ENCODE measurements around the gene CRAMP1.

Gene CRAMP1

GRCh38 chr16:1615761-1616160 is 3.6 kb downstream of the CRAMP1 start:
- Histone ChIP-seq H3K9ac (ENCODE audit: low read length in 2 of 2) (no peak overlapping the region), H3K27me3 (ENCODE audit: control insufficient read depth in 1 of 2, insufficient read depth in 2 of 2, low read length in 2 of 2) (no peaks in the 10 kb centered on the region), H3K36me3 (ENCODE audit: control insufficient read depth in 2 of 2, insufficient read depth in 2 of 2, low read length in 2 of 2) (peaks cover 18 to 26% of the 10 kb centered on the region in 2 donors), H3K4me1 (ENCODE audit: control insufficient read depth, insufficient read depth, low read length) (peaks cover 38% of the 10 kb centered on the region), H3K27ac (ENCODE audit: low read length) (no peak overlapping the region), H3K4me3 (ENCODE audit: low read length in 2 of 2) (peak overlapping the region in 1 of 2 donors; percentile 40), H3K9me3 (ENCODE audit: control insufficient read depth in 2 of 2, low read length in 2 of 2) (no peaks in the 10 kb centered on the region)

- H3K36me3 ChIP-seq (ENCODE audit: control insufficient read depth in 2 of 2, insufficient read depth in 2 of 2, low read length in 2 of 2) = peaks cover 27 to 28% of the 10 kb centered on the region in 2 donors
- peaks cover 14% of the 10 kb centered on the region for H3K4me1 ChIP-seq (ENCODE audit: control insufficient read depth, insufficient read depth, low read length)
- H3K4me3 ChIP-seq (ENCODE audit: low read length in 2 of 2) = no peak overlapping the region
- H3K9ac ChIP-seq (ENCODE audit: low read length in 2 of 2) = no peak overlapping the region
- H3K9me3 ChIP-seq (ENCODE audit: control insufficient read depth in 2 of 2, low read length in 2 of 2) = no peaks in the 10 kb centered on the region
- no peaks in the 10 kb centered on the region for H3K27me3 ChIP-seq (ENCODE audit: control insufficient read depth in 1 of 2, insufficient read depth in 2 of 2, low read length in 2 of 2)
- no peak overlapping the region for H3K27ac ChIP-seq (ENCODE audit: low read length)
Observed at GRCh38 chr16:1619976-1620375, 7.8 kb downstream of the CRAMP1 start.

- Histone ChIP-seq H3K4me3 (ENCODE audit: low read length in 2 of 2) (no peak overlapping the region), H3K27me3 (ENCODE audit: control insufficient read depth in 1 of 2, insufficient read depth in 2 of 2, low read length in 2 of 2) (no peaks in the 10 kb centered on the region), H3K4me1 (ENCODE audit: control insufficient read depth, insufficient read depth, low read length) (peaks cover 10% of the 10 kb centered on the region), H3K27ac (ENCODE audit: low read length) (no peak overlapping the region), H3K9me3 (ENCODE audit: control insufficient read depth in 2 of 2, low read length in 2 of 2) (no peaks in the 10 kb centered on the region), H3K36me3 (ENCODE audit: control insufficient read depth in 2 of 2, insufficient read depth in 2 of 2, low read length in 2 of 2) (peaks cover 27 to 28% of the 10 kb centered on the region in 2 donors), H3K9ac (ENCODE audit: low read length in 2 of 2) (no peak overlapping the region)
Observed at GRCh38 chr16:1620391-1620790, 8.2 kb downstream of the CRAMP1 start.

- H3K4me3 ChIP-seq (ENCODE audit: low read length in 2 of 2) = no peak overlapping the region
- no peaks in the 10 kb centered on the region for H3K27me3 ChIP-seq (ENCODE audit: control insufficient read depth in 1 of 2, insufficient read depth in 2 of 2, low read length in 2 of 2)
- H3K27ac ChIP-seq (ENCODE audit: low read length) = no peak overlapping the region
- H3K36me3 ChIP-seq (ENCODE audit: control insufficient read depth in 2 of 2, insufficient read depth in 2 of 2, low read length in 2 of 2) = peaks cover 29 to 34% of the 10 kb centered on the region in 2 donors
- H3K4me1 ChIP-seq (ENCODE audit: control insufficient read depth, insufficient read depth, low read length) = no peaks in the 10 kb centered on the region
- H3K9ac ChIP-seq (ENCODE audit: low read length in 2 of 2) = no peak overlapping the region
- no peaks in the 10 kb centered on the region for H3K9me3 ChIP-seq (ENCODE audit: control insufficient read depth in 2 of 2, low read length in 2 of 2)
Observed at GRCh38 chr16:1621851-1622250, 9.7 kb downstream of the CRAMP1 start.

GRCh38 chr16:1626327-1626726 is 14.2 kb downstream of the CRAMP1 start:
- Histone ChIP-seq H3K9ac (ENCODE audit: low read length in 2 of 2) (no peak overlapping the region), H3K4me1 (ENCODE audit: control insufficient read depth, insufficient read depth, low read length) (no peaks in the 10 kb centered on the region), H3K36me3 (ENCODE audit: control insufficient read depth in 2 of 2, insufficient read depth in 2 of 2, low read length in 2 of 2) (peaks cover 19 to 26% of the 10 kb centered on the region in 2 donors), H3K27me3 (ENCODE audit: control insufficient read depth in 1 of 2, insufficient read depth in 2 of 2, low read length in 2 of 2) (no peaks in the 10 kb centered on the region), H3K9me3 (ENCODE audit: control insufficient read depth in 2 of 2, low read length in 2 of 2) (no peaks in the 10 kb centered on the region), H3K27ac (ENCODE audit: low read length) (no peak overlapping the region), H3K4me3 (ENCODE audit: low read length in 2 of 2) (no peak overlapping the region)

GRCh38 chr16:1626776-1627175 is 14.6 kb downstream of the CRAMP1 start:
- Histone ChIP-seq H3K27me3 (ENCODE audit: control insufficient read depth in 1 of 2, insufficient read depth in 2 of 2, low read length in 2 of 2) (no peaks in the 10 kb centered on the region), H3K9ac (ENCODE audit: low read length in 2 of 2) (no peak overlapping the region), H3K9me3 (ENCODE audit: control insufficient read depth in 2 of 2, low read length in 2 of 2) (no peaks in the 10 kb centered on the region), H3K4me3 (ENCODE audit: low read length in 2 of 2) (no peak overlapping the region), H3K27ac (ENCODE audit: low read length) (no peak overlapping the region), H3K36me3 (ENCODE audit: control insufficient read depth in 2 of 2, insufficient read depth in 2 of 2, low read length in 2 of 2) (peaks cover 22 to 26% of the 10 kb centered on the region in 2 donors), H3K4me1 (ENCODE audit: control insufficient read depth, insufficient read depth, low read length) (no peaks in the 10 kb centered on the region)

- no peak overlapping the region for H3K27ac ChIP-seq (ENCODE audit: low read length)
- H3K27me3 ChIP-seq (ENCODE audit: control insufficient read depth in 1 of 2, insufficient read depth in 2 of 2, low read length in 2 of 2) = no peaks in the 10 kb centered on the region
- no peaks in the 10 kb centered on the region for H3K9me3 ChIP-seq (ENCODE audit: control insufficient read depth in 2 of 2, low read length in 2 of 2)
- H3K4me3 ChIP-seq (ENCODE audit: low read length in 2 of 2) = no peak overlapping the region
- no peaks in the 10 kb centered on the region for H3K4me1 ChIP-seq (ENCODE audit: control insufficient read depth, insufficient read depth, low read length)
- H3K36me3 ChIP-seq (ENCODE audit: control insufficient read depth in 2 of 2, insufficient read depth in 2 of 2, low read length in 2 of 2) = peaks cover 47 to 53% of the 10 kb centered on the region in 2 donors
- H3K9ac ChIP-seq (ENCODE audit: low read length in 2 of 2) = no peak overlapping the region
Observed at GRCh38 chr16:1630450-1631213, 18.5 kb downstream of the CRAMP1 start.

- no peak overlapping the region for H3K9ac ChIP-seq (ENCODE audit: low read length in 2 of 2)
- no peak overlapping the region for H3K27ac ChIP-seq (ENCODE audit: low read length)
- no peak overlapping the region for H3K4me3 ChIP-seq (ENCODE audit: low read length in 2 of 2)
- H3K27me3 ChIP-seq (ENCODE audit: control insufficient read depth in 1 of 2, insufficient read depth in 2 of 2, low read length in 2 of 2) = no peaks in the 10 kb centered on the region
- no peaks in the 10 kb centered on the region for H3K4me1 ChIP-seq (ENCODE audit: control insufficient read depth, insufficient read depth, low read length)
- H3K36me3 ChIP-seq (ENCODE audit: control insufficient read depth in 2 of 2, insufficient read depth in 2 of 2, low read length in 2 of 2) = peaks cover 47 to 50% of the 10 kb centered on the region in 2 donors
- no peaks in the 10 kb centered on the region for H3K9me3 ChIP-seq (ENCODE audit: control insufficient read depth in 2 of 2, low read length in 2 of 2)
Observed at GRCh38 chr16:1631230-1631629, 19.1 kb downstream of the CRAMP1 start.

- Histone ChIP-seq H3K27me3 (ENCODE audit: control insufficient read depth in 1 of 2, insufficient read depth in 2 of 2, low read length in 2 of 2) (no peaks in the 10 kb centered on the region), H3K4me3 (ENCODE audit: low read length in 2 of 2) (no peak overlapping the region), H3K4me1 (ENCODE audit: control insufficient read depth, insufficient read depth, low read length) (no peaks in the 10 kb centered on the region), H3K36me3 (ENCODE audit: control insufficient read depth in 2 of 2, insufficient read depth in 2 of 2, low read length in 2 of 2) (peaks cover 40 to 47% of the 10 kb centered on the region in 2 donors), H3K9me3 (ENCODE audit: control insufficient read depth in 2 of 2, low read length in 2 of 2) (no peaks in the 10 kb centered on the region), H3K9ac (ENCODE audit: low read length in 2 of 2) (no peak overlapping the region), H3K27ac (ENCODE audit: low read length) (no peak overlapping the region)
Observed at GRCh38 chr16:1631931-1632637, 19.9 kb downstream of the CRAMP1 start.

GRCh38 chr16:1632638-1632970 is 20.4 kb downstream of the CRAMP1 start:
- Histone ChIP-seq H3K4me3 (ENCODE audit: low read length in 2 of 2) (no peak overlapping the region), H3K36me3 (ENCODE audit: control insufficient read depth in 2 of 2, insufficient read depth in 2 of 2, low read length in 2 of 2) (peaks cover 37 to 46% of the 10 kb centered on the region in 2 donors), H3K27me3 (ENCODE audit: control insufficient read depth in 1 of 2, insufficient read depth in 2 of 2, low read length in 2 of 2) (no peaks in the 10 kb centered on the region), H3K27ac (ENCODE audit: low read length) (no peak overlapping the region), H3K9me3 (ENCODE audit: control insufficient read depth in 2 of 2, low read length in 2 of 2) (no peaks in the 10 kb centered on the region), H3K9ac (ENCODE audit: low read length in 2 of 2) (no peak overlapping the region), H3K4me1 (ENCODE audit: control insufficient read depth, insufficient read depth, low read length) (no peaks in the 10 kb centered on the region)

GRCh38 chr16:1633310-1633709 is 21.1 kb downstream of the CRAMP1 start:
- Histone ChIP-seq H3K4me1 (ENCODE audit: control insufficient read depth, insufficient read depth, low read length) (no peaks in the 10 kb centered on the region), H3K9me3 (ENCODE audit: control insufficient read depth in 2 of 2, low read length in 2 of 2) (no peaks in the 10 kb centered on the region), H3K27me3 (ENCODE audit: control insufficient read depth in 1 of 2, insufficient read depth in 2 of 2, low read length in 2 of 2) (no peaks in the 10 kb centered on the region), H3K27ac (ENCODE audit: low read length) (no peak overlapping the region), H3K9ac (ENCODE audit: low read length in 2 of 2) (no peak overlapping the region), H3K4me3 (ENCODE audit: low read length in 2 of 2) (no peak overlapping the region), H3K36me3 (ENCODE audit: control insufficient read depth in 2 of 2, insufficient read depth in 2 of 2, low read length in 2 of 2) (peaks cover 43 to 52% of the 10 kb centered on the region in 2 donors)

Measured in stomach smooth muscle (tissue), 2 donors.